Mucosa of rectum (tissue), 2 donors: ENCODE results near the gene OR51D1.

Source experiments
- H3K27ac ChIP-seq, 2 donors: one replicate each; pipeline ENCODE4 v1.7.0; 2013; ENCODE audit warnings: inconsistent platforms in 2 of 2, low read depth in 2 of 2, low read length in 2 of 2
- H3K27me3 ChIP-seq, 2 donors: one replicate each; pipeline ENCODE4 v1.7.0; 2013; ENCODE audit warnings: low read length in 2 of 2; ENCODE audit not compliant: control insufficient read depth in 2 of 2, insufficient read depth in 2 of 2
- H3K36me3 ChIP-seq, 2 donors: one replicate each; pipeline ENCODE4 v1.7.0; 2013; ENCODE audit warnings: low read length in 2 of 2; ENCODE audit not compliant: control insufficient read depth in 2 of 2, insufficient read depth in 2 of 2
- H3K4me1 ChIP-seq, 2 donors: one replicate each; pipeline ENCODE4 v1.7.0; 2013; ENCODE audit warnings: low read length in 2 of 2, mild to moderate bottlenecking in 1 of 2; ENCODE audit not compliant: control insufficient read depth in 2 of 2, insufficient read depth in 2 of 2
- H3K4me3 ChIP-seq, 2 donors: one replicate each; pipeline ENCODE4 v1.7.0; 2013; ENCODE audit warnings: low read length in 2 of 2
- H3K9ac ChIP-seq, 2 donors: one replicate each; pipeline ENCODE4 v1.7.0; 2013; ENCODE audit warnings: low read length in 2 of 2, low read depth in 1 of 2, mild to moderate bottlenecking in 1 of 2
- H3K9me3 ChIP-seq, 2 donors: one replicate each; pipeline ENCODE4 v1.7.0; 2013; ENCODE audit warnings: low read length in 2 of 2; ENCODE audit not compliant: control insufficient read depth in 2 of 2
- donor health status: healthy.
- donor health status: Normal muscosa, but diverticular disease.

The OR51D1 gene

GRCh38 chr11:4672470-4672869 lies 35.2 kb downstream of the OR51D1 start:
- Histone ChIP-seq H3K9me3 (no peaks in the 10 kb centered on the region), H3K9ac (no peak overlapping the region), H3K4me1 (no peaks in the 10 kb centered on the region), H3K4me3 (no peak overlapping the region), H3K36me3 (no peaks in the 10 kb centered on the region), H3K27ac (no peak overlapping the region), H3K27me3 (no peaks in the 10 kb centered on the region)

- no peak overlapping the region for H3K27ac ChIP-seq
- no peak overlapping the region for H3K4me3 ChIP-seq
Measured at GRCh38 chr11:4673781-4674180, 36.5 kb downstream of the OR51D1 start.

GRCh38 chr11:4677948-4678347 lies 40.7 kb downstream of the OR51D1 start:
- H3K9me3 ChIP-seq = no peaks in the 10 kb centered on the region
- H3K9ac ChIP-seq = no peak overlapping the region
- H3K27ac ChIP-seq = no peak overlapping the region
- H3K36me3 ChIP-seq = no peaks in the 10 kb centered on the region
- H3K4me1 ChIP-seq = no peaks in the 10 kb centered on the region
- H3K4me3 ChIP-seq = no peak overlapping the region
- H3K27me3 ChIP-seq = no peaks in the 10 kb centered on the region

More at GRCh38 chr11:4673781-4674180, 36.5 kb downstream of the OR51D1 start:
- Histone ChIP-seq H3K27me3 (no peaks in the 10 kb centered on the region), H3K36me3 (no peaks in the 10 kb centered on the region), H3K4me1 (no peaks in the 10 kb centered on the region), H3K9me3 (no peaks in the 10 kb centered on the region), H3K9ac (no peak overlapping the region)

GRCh38 chr11:4680341-4680740 lies 43.1 kb downstream of the OR51D1 start:
- Histone ChIP-seq H3K27ac (no peak overlapping the region), H3K9me3 (no peaks in the 10 kb centered on the region), H3K9ac (no peak overlapping the region), H3K4me3 (no peak overlapping the region), H3K27me3 (no peaks in the 10 kb centered on the region), H3K4me1 (no peaks in the 10 kb centered on the region), H3K36me3 (no peaks in the 10 kb centered on the region)

GRCh38 chr11:4682623-4683419 lies 45.5 kb downstream of the OR51D1 start:
- Histone ChIP-seq H3K9me3 (no peaks in the 10 kb centered on the region), H3K27me3 (no peaks in the 10 kb centered on the region)

GRCh38 chr11:4684631-4685285 lies 47.5 kb downstream of the OR51D1 start:
- Histone ChIP-seq H3K27me3 (no peaks in the 10 kb centered on the region), H3K9me3 (no peaks in the 10 kb centered on the region), H3K9ac (no peak overlapping the region), H3K4me1 (no peaks in the 10 kb centered on the region), H3K36me3 (no peaks in the 10 kb centered on the region), H3K27ac (no peak overlapping the region), H3K4me3 (no peak overlapping the region)

More at GRCh38 chr11:4682623-4683419, 45.5 kb downstream of the OR51D1 start:
- Histone ChIP-seq H3K36me3 (no peaks in the 10 kb centered on the region), H3K27ac (no peak overlapping the region), H3K4me1 (no peaks in the 10 kb centered on the region), H3K4me3 (no peak overlapping the region), H3K9ac (no peak overlapping the region)
